MM.1S (cell line): ENCODE results near the gene MAPK8IP1.

Experiments used
- EZH2 ChIP-seq: fragments of 300-600 bp; sonication (generic); optimal IDR thresholded peaks from 2 replicates; pipeline ENCODE3; 2017; ENCODE audit warnings: low read depth, mild to moderate bottlenecking, antibody characterized with exemption, low read length, mixed read lengths
- TF ChIP-seq, protein P1 (sequence below): fragments of 300-600 bp; sonication (generic); IDR thresholded peaks from 2 replicates; pipeline ENCODE4 v1.5.1; 2016; ENCODE audit warnings: antibody characterized with exemption, low read length, mixed read lengths

DNA sequence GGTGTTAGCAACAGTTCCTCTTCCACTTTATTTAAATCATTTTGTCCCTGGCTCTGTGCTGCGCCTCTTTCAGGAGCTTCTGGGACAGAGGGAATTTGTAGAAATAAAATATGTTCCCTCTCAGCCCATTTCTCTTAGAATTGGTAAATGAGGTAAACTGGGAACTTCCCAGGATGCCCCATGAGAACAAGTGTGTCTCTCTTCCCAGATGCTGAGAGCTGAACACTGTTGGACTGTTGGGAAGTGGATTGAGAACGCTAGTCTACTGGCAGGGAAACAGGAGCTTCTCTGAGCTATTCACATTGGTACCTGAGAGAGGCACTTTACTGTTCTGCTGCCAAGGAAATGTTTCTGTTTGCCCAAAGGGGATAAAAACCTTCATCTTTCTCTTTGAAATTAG, 34.2 kb upstream of the MAPK8IP1 start:
- TF ChIP-seq, protein P1, sequence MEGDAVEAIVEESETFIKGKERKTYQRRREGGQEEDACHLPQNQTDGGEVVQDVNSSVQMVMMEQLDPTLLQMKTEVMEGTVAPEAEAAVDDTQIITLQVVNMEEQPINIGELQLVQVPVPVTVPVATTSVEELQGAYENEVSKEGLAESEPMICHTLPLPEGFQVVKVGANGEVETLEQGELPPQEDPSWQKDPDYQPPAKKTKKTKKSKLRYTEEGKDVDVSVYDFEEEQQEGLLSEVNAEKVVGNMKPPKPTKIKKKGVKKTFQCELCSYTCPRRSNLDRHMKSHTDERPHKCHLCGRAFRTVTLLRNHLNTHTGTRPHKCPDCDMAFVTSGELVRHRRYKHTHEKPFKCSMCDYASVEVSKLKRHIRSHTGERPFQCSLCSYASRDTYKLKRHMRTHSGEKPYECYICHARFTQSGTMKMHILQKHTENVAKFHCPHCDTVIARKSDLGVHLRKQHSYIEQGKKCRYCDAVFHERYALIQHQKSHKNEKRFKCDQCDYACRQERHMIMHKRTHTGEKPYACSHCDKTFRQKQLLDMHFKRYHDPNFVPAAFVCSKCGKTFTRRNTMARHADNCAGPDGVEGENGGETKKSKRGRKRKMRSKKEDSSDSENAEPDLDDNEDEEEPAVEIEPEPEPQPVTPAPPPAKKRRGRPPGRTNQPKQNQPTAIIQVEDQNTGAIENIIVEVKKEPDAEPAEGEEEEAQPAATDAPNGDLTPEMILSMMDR = no peak
- no peak for TF ChIP-seq EZH2
